Neural progenitor cell (in vitro differentiated cells): ENCODE data around the gene DUOX1. TPM values are rescaled to one million over a fixed set of nuclear protein-coding genes. Genes with fewer than 3 reads are reported as not detected.

ENCODE experiments used
- DNase-seq: peaks from one replicate; pipeline ENCODE4 v3.0.0-alpha.2; 2016; ENCODE audit warnings: low spot score
- H2AFZ ChIP-seq: fragments of 200-600 bp; sonication (generic); replicated peaks from 2 replicates; pipeline ENCODE4 v1.6.1; 2016; ENCODE audit warnings: antibody characterized with exemption
- H3F3A ChIP-seq: fragments of 200-600 bp; sonication (generic); 2 replicates; pipeline ENCODE4 v1.6.1; 2016; ENCODE audit warnings: antibody characterized with exemption, low read depth
- H3K27ac ChIP-seq: fragments of 200-600 bp; sonication (generic); 2 replicates; pipeline ENCODE4 v1.5.1; 2016; ENCODE audit warnings: mild to moderate bottlenecking
- H3K27me3 ChIP-seq: fragments of 200-600 bp; sonication (generic); 2 replicates; pipeline ENCODE4 v1.6.1; 2016; ENCODE audit warnings: mild to moderate bottlenecking, moderate library complexity
- H3K36me3 ChIP-seq: fragments of 200-600 bp; sonication (generic); 2 replicates; pipeline ENCODE4 v1.5.1; 2016
- H3K4me1 ChIP-seq: fragments of 200-600 bp; sonication (generic); 2 replicates; pipeline ENCODE4 v1.6.1; 2016; ENCODE audit warnings: mixed run types
- H3K4me2 ChIP-seq: fragments of 200-600 bp; sonication (generic); 2 replicates; pipeline ENCODE4 v1.6.1; 2016
- H3K4me3 ChIP-seq: fragments of 200-600 bp; sonication (generic); 2 replicates; pipeline ENCODE4 v1.5.1; 2016
- H3K79me2 ChIP-seq: fragments of 200-600 bp; sonication (generic); 2 replicates; pipeline ENCODE4 v1.6.1; 2016; ENCODE audit warnings: low read depth
- H3K9ac ChIP-seq: fragments of 200-600 bp; sonication (generic); 2 replicates; pipeline ENCODE4 v1.6.1; 2016
- H3K9me3 ChIP-seq: fragments of 200-600 bp; sonication (generic); 2 replicates; pipeline ENCODE4 v1.5.1; 2016; ENCODE audit warnings: low read depth
- H4K20me1 ChIP-seq: fragments of 200-600 bp; sonication (generic); 2 replicates; pipeline ENCODE4 v1.6.1; 2016; ENCODE audit warnings: low read depth
- H3K27ac Mint-ChIP-seq: 3 replicates; pipeline ENCODE4 v1.8.0; 2021; ENCODE audit warnings: mixed read lengths
- H3K27me3 Mint-ChIP-seq: 2 replicates; pipeline ENCODE4 v1.8.0; 2022; ENCODE audit warnings: low read depth, mild to moderate bottlenecking, inconsistent platforms, moderate library complexity, mixed read lengths; ENCODE audit not compliant: insufficient read depth
- H3K36me3 Mint-ChIP-seq: 3 replicates; pipeline ENCODE4 v1.8.0; 2021; ENCODE audit warnings: mixed read lengths
- H3K4me1 Mint-ChIP-seq: 3 replicates; pipeline ENCODE4 v1.8.0; 2021; ENCODE audit warnings: mixed read lengths
- H3K4me3 Mint-ChIP-seq: 3 replicates; pipeline ENCODE4 v1.8.0; 2021; ENCODE audit warnings: mild to moderate bottlenecking, moderate library complexity, mixed read lengths
- H3K9me3 Mint-ChIP-seq: 3 replicates; pipeline ENCODE4 v1.8.0; 2020; ENCODE audit warnings: mixed read lengths
- CTCF ChIP-seq: fragments of 200-600 bp; sonication (generic); IDR thresholded peaks from 2 replicates; pipeline ENCODE4 v1.5.1; 2017; ENCODE audit warnings: antibody characterized with exemption, mild to moderate bottlenecking
- EZH2 ChIP-seq: fragments of 200-600 bp; sonication (generic); IDR thresholded peaks from 2 replicates; pipeline ENCODE4 v1.6.1; 2017; ENCODE audit warnings: antibody characterized with exemption, mild to moderate bottlenecking, moderate library complexity
- EZH2phosphoT487 ChIP-seq: fragments of 200-600 bp; sonication (generic); IDR thresholded peaks from 2 replicates; pipeline ENCODE4 v1.6.1; 2017; ENCODE audit warnings: antibody characterized with exemption
- total RNA-seq: library from RNA; depleted of rRNA; stranded (reverse); fragments of >200 nt; gene quantifications from 2 replicates; pipeline ENCODE4 v1.2.3, GENCODE V29; 2015; ENCODE audit warnings: low replicate concordance

The DUOX1 gene
- total RNA-seq, 1 donor from 2014 or later = 0.30 TPM

- H3K27ac Mint-ChIP-seq = no peak overlapping the region
- H3K27ac ChIP-seq = no peak overlapping the region
These were observed 16.6 kb downstream of the DUOX1 start for GRCh38 chr15:45146405-45146804.

GRCh38 chr15:45147606-45148005 lies 17.8 kb downstream of the DUOX1 start:
- Histone ChIP-seq H3K4me2 (no peak overlapping the region), H3K4me3 (no peak overlapping the region), H4K20me1 (no peaks in the 10 kb centered on the region), H3K36me3 (no peaks in the 10 kb centered on the region), H3K9me3 (no peaks in the 10 kb centered on the region), H3K27ac (no peak overlapping the region), H3K9ac (no peak overlapping the region), H3K4me1 (peaks cover 7% of the 10 kb centered on the region), H3K79me2 (no peaks in the 10 kb centered on the region), H2AFZ (no peak overlapping the region), H3F3A (no peaks in the 10 kb centered on the region), H3K27me3 (peaks cover 6% of the 10 kb centered on the region)
- Mint-ChIP-seq H3K4me3 (no peak overlapping the region), H3K9me3 (no peaks in the 10 kb centered on the region), H3K4me1 (peaks cover 5% of the 10 kb centered on the region), H3K27ac (no peak overlapping the region), H3K36me3 (no peaks in the 10 kb centered on the region), H3K27me3 (peaks cover 14% of the 10 kb centered on the region)
- TF ChIP-seq EZH2phosphoT487 (no peak), CTCF (no peak), EZH2 (no peak)
- DNase-seq = no peak

More at GRCh38 chr15:45146405-45146804, 16.6 kb downstream of the DUOX1 start:
- Histone ChIP-seq H3K36me3 (no peaks in the 10 kb centered on the region), H3K4me3 (no peak overlapping the region), H3F3A (no peaks in the 10 kb centered on the region), H3K4me1 (peaks cover 7% of the 10 kb centered on the region), H3K79me2 (no peaks in the 10 kb centered on the region), H3K27me3 (peaks cover 6% of the 10 kb centered on the region), H3K4me2 (no peak overlapping the region), H2AFZ (no peak overlapping the region), H4K20me1 (no peaks in the 10 kb centered on the region), H3K9me3 (no peaks in the 10 kb centered on the region), H3K9ac (no peak overlapping the region)
- no peak for DNase-seq
- H3K36me3 Mint-ChIP-seq = no peaks in the 10 kb centered on the region
- H3K9me3 Mint-ChIP-seq = no peaks in the 10 kb centered on the region
- peaks cover 10% of the 10 kb centered on the region for H3K27me3 Mint-ChIP-seq
- TF ChIP-seq EZH2phosphoT487 (no peak), CTCF (no peak), EZH2 (no peak)
- no peak overlapping the region for H3K4me3 Mint-ChIP-seq
- peaks cover 2% of the 10 kb centered on the region for H3K4me1 Mint-ChIP-seq

GRCh38 chr15:45148076-45149059 lies 18.6 kb downstream of the DUOX1 start:
- no peak overlapping the region for H3K9ac ChIP-seq
- H2AFZ ChIP-seq = no peak overlapping the region
- no peaks in the 10 kb centered on the region for H3K9me3 ChIP-seq
- H3K4me1 ChIP-seq = peaks cover 7% of the 10 kb centered on the region
- DNase-seq = no peak
- H3F3A ChIP-seq = no peaks in the 10 kb centered on the region
- H3K4me2 ChIP-seq = no peak overlapping the region
- no peaks in the 10 kb centered on the region for H3K36me3 Mint-ChIP-seq
- H3K4me3 Mint-ChIP-seq = no peak overlapping the region
- no peaks in the 10 kb centered on the region for H3K79me2 ChIP-seq
- peaks cover 5% of the 10 kb centered on the region for H3K4me1 Mint-ChIP-seq
- no peak overlapping the region for H3K4me3 ChIP-seq
- peaks cover 6% of the 10 kb centered on the region for H3K27me3 ChIP-seq
- no peaks in the 10 kb centered on the region for H3K36me3 ChIP-seq
- no peaks in the 10 kb centered on the region for H4K20me1 ChIP-seq
- no peak overlapping the region for H3K27ac Mint-ChIP-seq
- H3K27me3 Mint-ChIP-seq = peaks cover 14% of the 10 kb centered on the region
- no peak overlapping the region for H3K27ac ChIP-seq
- TF ChIP-seq EZH2phosphoT487 (no peak), CTCF (no peak), EZH2 (no peak)
- H3K9me3 Mint-ChIP-seq = no peaks in the 10 kb centered on the region
